ENCODE results near the gene SLC25A30.

GRCh38 chr13:45385320-45385719 lies 32.9 kb downstream of the SLC25A30 start:
- no peak for TF ChIP-seq CTCF (IDR thresholded peaks at IDR 0.05)
- TF ChIP-seq EZH2 (IDR thresholded peaks at IDR 0.05; ENCODE audit: borderline replicate concordance, insufficient read depth, low read depth, low read length, poor library complexity, severe bottlenecking), result no peak

Measured in B cell (primary cell).